Activated T-cell treated with anti-CD3 and anti-CD28 coated beads for 4 hours (primary cell): ENCODE results near the gene OR10C1.
"Not testable (repeated sequence)": the region's sequence is repeated elsewhere in the genome, so short reads cannot be mapped to it uniquely, and the experiment has no call there.

Experiments used
- DNase-seq: peaks from one replicate; pipeline ENCODE4 v3.0.0-alpha.2; 2020

The OR10C1 gene, protein sequence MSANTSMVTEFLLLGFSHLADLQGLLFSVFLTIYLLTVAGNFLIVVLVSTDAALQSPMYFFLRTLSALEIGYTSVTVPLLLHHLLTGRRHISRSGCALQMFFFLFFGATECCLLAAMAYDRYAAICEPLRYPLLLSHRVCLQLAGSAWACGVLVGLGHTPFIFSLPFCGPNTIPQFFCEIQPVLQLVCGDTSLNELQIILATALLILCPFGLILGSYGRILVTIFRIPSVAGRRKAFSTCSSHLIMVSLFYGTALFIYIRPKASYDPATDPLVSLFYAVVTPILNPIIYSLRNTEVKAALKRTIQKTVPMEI

DNA sequence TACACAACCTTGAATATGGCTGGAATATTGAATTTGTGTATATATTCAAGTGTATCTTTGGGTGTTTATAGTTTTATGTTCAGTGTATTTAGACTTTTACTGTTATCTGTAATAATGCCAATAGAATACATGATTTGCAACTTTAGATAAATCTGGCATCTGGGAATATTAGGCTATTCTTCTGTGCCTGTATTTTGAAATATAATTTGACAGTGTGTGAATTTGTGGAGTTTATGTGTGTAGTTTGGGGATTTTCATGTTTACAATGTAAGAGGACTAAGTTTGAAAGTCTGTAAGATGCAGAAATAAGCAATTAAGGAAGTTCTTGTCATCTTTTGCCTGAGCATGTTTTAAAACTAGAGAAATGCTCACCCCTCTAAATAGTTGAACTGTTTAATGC, at the start of gene OR10C1:
Gene OR10C1, plus strand, starts transcription at position 301 of the 400 bp plus-strand sequence. CDS start 710 bp downstream, outside the sequence.
- no peak for DNase-seq

- DNase-seq: no peak
Observed at GRCh38 chr6:29395331-29395730, 43.8 kb upstream of the OR10C1 start, which contains the start of gene OR12D2. OR12D2 (plus strand) TSS chr6:29395631; CDS start chr6:29396700, 1,069 bp downstream.

GRCh38 chr6:29399525-29399924, 39.6 kb upstream of the OR10C1 start:
- no peak for DNase-seq

- DNase-seq: no peak
Observed at GRCh38 chr6:29403801-29404200, 35.3 kb upstream of the OR10C1 start.

DNA sequence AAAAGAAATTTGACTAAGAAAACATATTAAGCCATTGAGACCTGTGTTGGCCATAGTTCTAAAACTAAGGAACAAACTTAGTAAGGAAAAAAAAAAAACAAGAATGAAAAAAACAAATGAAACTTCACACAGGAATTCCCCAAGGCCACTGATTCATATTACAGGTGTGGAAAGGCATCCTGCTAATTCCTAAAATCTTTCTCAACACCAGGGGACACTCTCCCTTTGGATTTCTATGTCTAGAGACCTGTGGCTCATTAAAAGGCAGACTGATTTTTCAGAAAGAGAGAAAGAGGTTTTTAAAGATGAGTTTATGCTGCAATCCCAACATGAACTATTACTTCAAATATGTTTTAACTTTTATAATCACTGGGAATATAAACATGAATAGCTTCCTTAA, 24.5 kb upstream of the OR10C1 start, which contains the start of gene OR12D1:
Gene OR12D1, plus strand, starts transcription at position 341 of the 400 bp plus-strand sequence.
- DNase-seq: no peak

GRCh38 chr6:29419516-29419915, 19.6 kb upstream of the OR10C1 start:
- DNase-seq: no peak

- no peak for DNase-seq
Observed at GRCh38 chr6:29424168-29424567, 14.9 kb upstream of the OR10C1 start.

DNA sequence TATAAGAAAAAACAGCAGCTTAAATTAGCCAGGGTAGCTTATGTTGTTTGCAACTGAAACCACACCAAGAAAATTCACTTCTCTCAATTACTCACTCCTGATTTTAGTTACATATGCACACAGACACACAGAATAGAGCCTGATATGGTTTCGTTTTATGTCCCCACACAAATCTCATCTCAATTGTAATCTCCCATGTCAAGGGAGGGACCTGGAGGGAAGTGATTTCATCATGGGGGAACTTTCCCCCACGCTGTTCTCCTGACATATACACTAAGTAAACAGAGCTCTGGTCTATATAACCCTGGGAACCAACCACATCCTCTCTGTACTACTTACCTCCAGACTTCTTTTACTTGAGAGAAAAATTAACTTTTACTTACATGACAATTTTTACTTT, 14.5 kb upstream of the OR10C1 start:
- no peak for DNase-seq

DNA sequence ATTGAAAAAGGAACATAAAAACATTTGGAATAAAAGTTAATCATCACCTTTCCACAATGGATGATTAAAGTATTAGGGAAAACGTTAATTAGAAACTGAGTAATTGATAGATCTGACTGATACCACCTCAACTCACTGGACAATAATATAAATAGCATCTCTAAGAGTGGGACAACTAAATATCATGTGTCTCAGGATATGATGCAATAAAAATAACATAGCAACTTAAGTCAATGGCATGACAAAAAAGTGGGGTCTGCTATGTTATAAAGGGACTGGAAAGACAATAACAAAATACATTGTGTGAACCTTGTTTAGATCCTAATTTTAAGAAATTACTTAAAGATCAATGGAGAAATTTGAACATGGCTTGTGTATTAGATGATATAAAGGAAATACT, 14.0 kb upstream of the OR10C1 start:
- no peak for DNase-seq

GRCh38 chr6:29426654-29427053, 12.5 kb upstream of the OR10C1 start:
- DNase-seq: no peak

- DNase-seq: not testable (repeated sequence)
Observed at GRCh38 chr6:29436730-29437129, 2.4 kb upstream of the OR10C1 start.

DNA sequence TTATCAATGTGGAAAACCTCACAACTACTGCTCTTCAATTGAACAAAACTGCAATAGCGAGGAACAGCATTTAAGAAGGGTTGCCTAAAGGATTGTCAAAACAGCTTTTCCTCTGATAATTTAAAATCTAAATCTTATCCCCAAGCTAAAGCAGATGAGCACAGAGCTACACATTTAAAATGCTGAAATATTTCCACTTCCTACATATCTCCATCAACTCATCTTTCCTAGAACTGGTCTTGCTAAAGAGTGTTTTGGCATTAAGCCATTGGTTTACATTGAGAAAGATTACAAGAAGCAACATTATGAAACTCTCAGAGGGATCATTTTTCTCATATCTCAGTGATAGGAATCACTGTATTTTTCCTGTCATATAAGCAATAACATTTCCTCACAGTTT, 3.6 kb downstream of the OR10C1 start:
- DNase-seq: no peak

DNA sequence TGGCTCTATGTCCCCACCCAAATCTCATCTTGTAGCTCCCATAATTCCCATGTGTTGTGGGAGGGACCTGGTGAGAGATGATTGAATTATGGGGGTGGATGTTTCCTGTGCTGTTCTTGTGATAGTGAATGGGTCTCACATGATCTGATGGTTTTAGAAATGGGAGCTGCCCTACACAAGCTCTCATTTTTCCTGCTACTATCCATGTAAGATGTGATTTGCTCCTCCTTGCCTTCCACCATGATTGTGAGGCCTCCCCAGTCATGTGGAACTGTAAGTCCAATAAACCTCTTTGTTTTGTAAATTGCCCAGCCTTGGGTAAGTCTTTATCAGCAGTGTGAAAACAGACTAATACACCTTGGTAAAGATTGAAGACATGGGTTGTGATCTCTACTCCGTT, 4.9 kb downstream of the OR10C1 start:
- DNase-seq: not testable (repeated sequence)

GRCh38 chr6:29447670-29448069, 8.6 kb downstream of the OR10C1 start:
- DNase-seq: no peak

GRCh38 chr6:29451471-29452193, 12.5 kb downstream of the OR10C1 start:
- no peak for DNase-seq

- no peak for DNase-seq
Observed at GRCh38 chr6:29456971-29457370, 17.9 kb downstream of the OR10C1 start, which contains the start of the genes OR11A1 and OR2H1. OR11A1 (minus strand) TSS chr6:29457071; CDS start chr6:29427641, 29,430 bp downstream. OR2H1 (plus strand) TSS chr6:29457155; CDS start chr6:29461770, 4,615 bp downstream.

GRCh38 chr6:29461021-29461814, 22.1 kb downstream of the OR10C1 start:
- no peak for DNase-seq

DNA sequence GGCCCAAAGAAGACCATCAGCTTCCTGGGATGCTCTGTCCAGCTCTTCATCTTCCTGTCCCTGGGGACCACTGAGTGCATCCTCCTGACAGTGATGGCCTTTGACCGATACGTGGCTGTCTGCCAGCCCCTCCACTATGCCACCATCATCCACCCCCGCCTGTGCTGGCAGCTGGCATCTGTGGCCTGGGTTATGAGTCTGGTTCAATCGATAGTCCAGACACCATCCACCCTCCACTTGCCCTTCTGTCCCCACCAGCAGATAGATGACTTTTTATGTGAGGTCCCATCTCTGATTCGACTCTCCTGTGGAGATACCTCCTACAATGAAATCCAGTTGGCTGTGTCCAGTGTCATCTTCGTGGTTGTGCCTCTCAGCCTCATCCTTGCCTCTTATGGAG, 22.9 kb downstream of the OR10C1 start:
- DNase-seq: no peak

DNA sequence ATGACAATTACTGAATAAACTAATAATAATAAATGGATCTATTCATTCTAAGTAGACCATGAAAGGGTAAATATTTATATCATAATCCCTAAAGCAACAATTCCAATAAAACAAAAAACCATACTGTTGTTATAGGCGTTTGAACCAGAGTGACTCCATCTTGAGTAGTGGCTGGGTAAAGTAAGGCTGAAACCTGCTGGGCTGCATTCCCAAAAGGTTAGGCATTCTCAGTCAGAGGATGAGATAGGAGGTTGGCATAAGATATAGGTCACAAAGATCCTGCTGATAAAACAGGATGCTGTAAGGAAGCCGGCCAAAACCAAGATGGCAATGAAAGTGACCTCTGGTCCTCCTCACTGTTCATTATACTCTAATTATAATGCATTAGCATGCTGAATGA, 26.2 kb downstream of the OR10C1 start:
- no peak for DNase-seq

- no peak for DNase-seq
Observed at GRCh38 chr6:29465801-29466200, 26.7 kb downstream of the OR10C1 start.

DNA sequence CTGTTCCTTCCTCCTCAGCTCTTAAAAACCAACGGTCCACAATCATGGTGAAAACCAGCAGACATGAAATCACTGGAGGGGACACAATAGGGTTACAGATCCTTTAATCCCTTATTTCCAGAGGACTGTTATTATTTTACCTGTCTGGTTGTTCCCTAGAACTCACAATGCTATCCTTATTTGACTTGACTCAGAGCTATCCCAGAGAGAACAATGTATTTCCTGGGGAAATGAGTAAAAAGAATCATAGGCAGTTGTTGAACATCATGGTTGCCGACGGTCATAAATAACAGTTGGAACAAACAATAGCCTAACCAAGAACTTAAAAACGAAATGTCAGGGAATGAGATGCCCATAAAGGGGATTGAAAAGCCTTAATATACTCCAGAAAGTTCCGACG, 27.1 kb downstream of the OR10C1 start:
- DNase-seq: no peak

GRCh38 chr6:29474996-29475395, 35.9 kb downstream of the OR10C1 start:
- no peak for DNase-seq

GRCh38 chr6:29477923-29478450, 38.9 kb downstream of the OR10C1 start:
- no peak for DNase-seq
